Measurements from ENCODE around the gene HORMAD2.

The HORMAD2 gene

DNA sequence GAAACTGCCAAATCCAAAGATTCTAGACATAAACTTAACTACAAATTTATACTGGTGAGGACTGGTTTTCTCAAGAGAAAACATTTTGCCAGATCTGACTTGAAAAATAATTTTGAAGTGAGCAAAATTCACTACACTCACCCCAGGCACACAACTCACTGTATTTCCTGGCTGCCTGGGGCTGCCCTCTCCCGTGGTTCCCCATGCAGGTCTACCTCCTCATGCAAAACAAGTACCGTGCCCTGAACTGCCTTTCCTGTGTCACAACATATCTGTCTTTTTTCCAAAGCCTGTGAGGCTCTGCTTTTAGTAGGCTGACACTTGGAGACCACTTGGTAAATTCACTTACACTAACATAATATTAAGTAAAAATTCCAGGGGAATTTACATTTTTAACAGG lies 89.9 kb downstream of the HORMAD2 start:
- no peak for DNase-seq

DNA sequence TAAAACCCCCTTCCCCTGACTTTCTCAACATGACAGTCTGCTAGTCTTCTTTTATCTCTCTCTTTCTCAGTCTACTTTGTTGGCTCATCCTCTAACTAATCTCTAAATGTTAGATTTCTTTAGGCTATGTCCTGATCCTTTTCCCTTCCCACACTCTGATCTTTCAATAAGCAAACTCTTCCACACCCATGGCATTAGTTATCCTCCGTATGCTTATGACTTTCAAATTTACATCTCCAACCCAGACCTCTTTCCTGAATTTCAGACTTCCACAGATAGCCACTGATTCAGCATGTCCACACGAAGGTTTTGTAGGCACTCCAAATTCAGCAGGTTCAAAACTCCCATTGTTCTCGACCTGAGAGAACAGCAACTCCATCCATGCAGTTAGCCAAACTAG lies 90.7 kb downstream of the HORMAD2 start:
- no peak for DNase-seq

DNA sequence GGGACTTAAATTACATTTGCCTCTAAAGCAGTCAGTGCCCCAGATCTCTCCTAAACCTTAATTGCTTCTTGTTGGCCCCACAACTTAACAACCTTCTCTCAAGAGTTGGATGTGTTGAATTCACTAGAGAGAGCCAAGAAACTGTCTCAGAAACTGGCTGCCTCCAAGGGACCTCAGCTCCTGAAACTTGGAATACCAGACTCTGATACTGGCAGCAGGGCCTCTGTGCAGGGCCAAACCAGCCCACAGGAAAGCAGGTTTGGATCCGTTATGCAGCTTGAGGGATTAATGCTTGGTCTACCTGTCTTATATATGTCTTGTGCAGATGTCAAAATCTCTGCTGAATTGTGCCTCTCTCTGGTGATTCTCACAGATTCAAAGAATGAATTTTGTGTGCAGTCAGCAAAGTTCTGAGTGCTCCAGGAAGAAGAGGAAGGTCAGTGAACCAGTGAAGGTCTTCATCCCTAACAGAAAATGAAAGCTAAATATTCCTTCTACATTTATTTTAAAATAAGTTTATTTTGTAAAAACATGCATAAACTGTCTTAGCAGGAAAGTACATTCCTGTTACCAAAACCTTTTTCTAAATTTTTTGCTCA lies 95.5 kb downstream of the HORMAD2 start:
- no peak for DNase-seq

DNA sequence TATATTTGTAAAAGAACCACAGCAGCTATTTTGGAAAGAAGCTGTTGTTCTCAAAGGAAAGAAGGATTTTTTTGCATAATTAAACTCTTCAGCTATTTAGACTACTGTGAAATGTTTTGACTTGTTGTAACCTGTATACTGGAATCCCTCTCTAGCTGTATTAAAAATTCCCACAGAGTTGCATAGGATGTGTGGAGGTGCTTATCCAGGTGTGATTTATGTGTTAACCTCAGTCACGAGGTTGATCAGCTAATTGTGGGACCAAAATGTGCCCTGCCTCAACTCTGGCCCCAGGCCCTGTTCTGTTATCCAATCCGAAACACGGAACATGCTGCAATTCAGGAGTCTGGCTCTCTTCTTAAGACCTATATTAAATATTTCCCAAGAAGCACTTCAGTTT lies 96.2 kb downstream of the HORMAD2 start:
- DNase-seq: no peak

DNA sequence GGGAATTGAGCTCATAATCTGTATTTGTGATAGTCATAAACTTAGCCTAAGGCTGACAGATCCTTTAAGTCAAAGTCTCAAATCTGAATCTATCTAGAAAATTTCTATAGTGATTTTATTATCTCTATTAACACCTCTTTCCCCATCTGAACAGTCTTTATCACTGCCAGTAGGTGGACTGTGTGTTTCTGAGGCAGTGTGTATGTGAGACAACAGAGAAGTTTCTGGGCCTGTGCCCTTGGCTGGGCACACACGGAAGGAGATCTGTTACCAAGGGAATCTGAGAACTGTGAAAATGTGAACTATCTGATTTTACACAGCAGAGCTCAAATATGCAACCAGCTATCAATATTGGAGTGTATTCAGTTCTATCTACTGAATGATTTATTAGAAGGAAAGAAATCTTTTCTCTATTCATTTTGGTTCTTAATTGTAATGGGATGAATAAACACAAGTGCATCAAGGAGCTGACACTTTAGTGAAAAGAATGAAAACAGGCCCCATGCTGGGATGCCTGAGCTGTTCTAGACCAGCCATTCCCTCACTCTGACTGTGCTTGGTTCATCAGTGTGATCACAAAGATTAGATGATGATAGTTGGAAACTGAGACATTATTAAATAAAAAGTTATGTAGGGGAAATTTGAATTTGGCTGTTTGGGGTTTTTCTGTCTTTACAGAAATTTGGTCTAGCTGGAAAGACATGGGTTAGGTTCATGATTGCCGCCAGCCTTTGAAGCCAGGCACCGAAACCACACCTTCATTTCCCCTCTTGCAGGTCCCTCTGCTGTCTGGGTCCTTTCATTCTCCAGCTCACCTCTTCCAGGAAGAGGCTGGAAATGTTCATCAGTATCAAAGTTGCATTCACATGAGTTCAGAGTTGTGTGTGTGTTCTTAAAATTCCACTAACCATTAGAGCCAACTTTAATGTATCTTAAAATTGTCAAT lies 98.2 kb downstream of the HORMAD2 start:
- no peak for DNase-seq

DNA sequence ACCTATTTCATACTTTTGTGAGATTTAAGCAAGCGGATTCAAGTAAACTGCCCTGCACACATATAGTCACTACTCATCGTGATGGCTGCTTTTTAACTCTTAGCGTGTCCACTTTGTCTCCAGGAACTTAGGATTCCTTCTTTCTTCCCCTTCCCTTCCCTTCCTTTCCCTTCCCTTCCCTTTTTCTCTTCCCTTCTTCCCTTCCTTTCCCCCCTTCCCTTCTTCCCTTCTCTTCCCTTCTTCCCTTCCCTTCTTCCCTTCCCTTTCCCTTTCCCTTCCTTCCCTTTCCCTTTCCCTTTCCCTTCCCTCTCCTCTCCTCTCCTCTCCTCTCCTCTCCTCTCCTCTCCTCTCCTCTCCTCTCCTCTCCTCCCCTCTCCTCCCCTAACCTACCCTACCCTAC lies 100.4 kb downstream of the HORMAD2 start:
- no peak for DNase-seq

DNA sequence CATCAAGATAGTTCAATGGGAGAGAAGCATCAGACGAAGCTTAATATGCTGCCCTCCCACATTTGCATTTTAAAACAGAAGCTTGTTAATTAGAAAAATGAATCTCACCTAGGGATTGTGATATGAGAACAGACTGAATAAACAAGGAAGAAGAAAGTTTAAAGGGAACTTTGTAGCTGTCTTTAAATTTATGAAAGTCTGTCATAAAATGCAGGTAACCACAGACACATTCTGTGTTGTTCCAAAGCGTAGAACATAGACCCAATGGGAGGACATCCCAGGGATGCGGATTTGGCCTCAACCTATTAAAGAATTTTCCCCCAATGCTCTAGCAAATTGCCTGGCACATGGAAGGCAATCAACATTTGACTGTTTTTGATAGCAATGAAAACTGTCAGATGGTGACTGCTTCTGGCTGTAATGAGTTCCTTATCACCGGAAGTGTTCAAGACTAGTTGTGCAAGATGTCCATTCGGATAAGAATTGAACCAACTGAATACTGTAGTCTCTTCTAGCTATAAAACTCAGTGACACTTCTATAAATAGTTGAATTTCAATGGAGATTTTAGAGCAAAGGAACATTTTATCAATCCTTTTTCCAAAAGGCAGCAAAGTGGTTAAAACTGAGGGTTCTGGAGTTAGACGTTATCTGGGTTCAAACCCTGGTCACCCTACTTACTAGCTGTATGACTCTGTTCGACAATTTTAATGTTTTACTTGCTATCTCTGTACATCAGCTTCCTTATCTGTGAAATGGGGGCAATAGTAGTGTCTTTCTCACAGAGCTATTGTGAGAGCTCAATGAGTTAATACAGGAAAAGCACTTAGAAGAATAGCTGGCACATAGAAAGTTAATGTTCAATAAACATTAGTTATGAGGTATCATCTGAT lies 101.4 kb downstream of the HORMAD2 start:
- no peak for DNase-seq

DNA sequence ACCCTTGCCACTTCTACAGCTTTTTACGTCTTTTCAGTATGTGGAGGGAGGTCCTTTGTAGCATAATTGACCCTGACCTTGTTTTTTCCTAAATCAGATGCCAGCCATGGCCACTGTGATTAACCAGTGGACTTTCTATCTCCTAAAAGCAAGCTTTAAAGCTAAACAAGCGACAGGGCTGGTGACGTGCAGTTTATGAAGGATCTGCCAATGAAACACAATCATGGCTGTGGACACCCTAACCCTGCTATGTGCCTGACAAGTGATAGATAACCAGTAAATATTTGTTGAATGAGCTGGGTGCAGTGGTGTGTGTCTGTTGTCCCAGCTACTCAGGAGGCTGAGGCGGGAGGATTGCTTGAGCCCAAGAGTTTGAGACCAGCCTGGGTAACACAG lies 102.1 kb downstream of the HORMAD2 start:
- DNase-seq: no peak

DNA sequence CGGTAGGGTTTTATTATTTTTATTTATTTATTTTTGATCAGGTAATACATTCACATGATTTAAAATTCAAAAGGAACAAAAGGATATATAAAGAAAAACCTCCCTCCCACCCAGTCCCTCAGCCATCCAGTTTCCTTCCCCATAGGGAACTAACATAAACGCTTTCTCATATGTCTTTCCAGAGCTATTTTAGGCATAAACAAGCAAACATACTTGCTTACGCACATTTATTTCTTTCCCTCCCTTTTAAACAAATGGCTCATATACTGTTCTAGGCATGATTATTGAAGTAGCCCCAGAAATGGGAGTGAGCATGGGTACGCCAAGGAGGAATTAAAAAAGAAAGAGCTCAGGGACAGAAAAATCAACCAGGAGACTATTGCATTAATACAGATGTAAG lies 102.6 kb downstream of the HORMAD2 start:
- no peak for DNase-seq

DNA sequence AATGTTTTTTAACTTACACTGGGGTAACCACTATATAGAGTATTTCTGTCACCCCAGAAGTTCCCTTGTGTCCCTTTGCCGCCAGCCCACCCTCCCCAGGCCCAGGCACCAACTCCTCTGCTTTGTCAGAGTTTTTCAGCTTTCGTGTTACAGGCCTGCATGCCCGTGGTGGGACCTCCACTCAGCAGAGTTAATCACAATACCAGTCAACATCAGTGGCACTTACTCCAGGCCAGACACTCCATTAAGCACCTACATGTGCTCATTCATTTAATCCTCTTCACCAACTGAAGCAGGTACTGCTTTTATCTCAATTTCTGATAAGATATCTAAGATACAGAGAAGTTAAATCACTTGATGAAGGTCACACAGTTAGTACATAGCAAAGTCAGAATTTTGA lies 103.0 kb downstream of the HORMAD2 start:
- DNase-seq: no peak

DNA sequence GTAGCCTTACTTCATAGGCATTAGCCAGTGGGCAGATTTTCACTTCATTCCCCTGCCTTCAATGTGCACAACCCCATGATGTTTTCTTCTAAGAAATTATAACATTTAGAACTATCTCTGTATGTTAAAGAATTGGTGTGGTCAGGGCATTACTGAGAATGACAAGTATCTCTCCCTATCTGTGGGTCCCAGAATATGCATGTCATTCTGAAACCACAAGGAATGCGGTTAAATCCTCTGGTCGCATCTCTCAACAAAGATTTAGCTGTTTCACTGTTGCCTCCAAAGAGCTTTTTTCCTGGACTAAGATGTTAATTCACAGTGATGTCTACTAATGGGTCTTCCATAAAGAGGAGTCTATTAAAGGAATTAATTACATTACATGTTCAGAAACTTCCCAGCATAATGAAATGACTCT lies 103.6 kb downstream of the HORMAD2 start:
- no peak for DNase-seq

DNA sequence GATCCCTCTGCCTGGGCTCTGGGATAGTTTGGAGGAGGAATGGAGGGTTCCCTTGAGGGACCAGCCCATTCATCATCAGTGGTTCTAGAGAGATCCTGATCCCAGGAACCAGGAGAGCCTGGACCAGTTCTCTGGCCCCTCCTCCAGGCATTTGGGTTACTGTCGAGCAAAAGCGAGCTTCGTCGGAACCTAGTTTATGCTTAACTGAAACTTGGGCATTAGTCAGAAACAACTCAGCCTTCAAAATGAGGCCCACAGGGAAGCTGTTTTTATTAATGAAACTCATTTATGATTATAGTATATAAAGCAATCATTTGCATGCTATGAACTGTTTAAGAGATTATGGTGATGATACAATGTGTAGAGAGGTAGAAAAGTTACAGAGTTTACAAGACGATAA lies 104.9 kb downstream of the HORMAD2 start:
- DNase-seq: no peak

DNA sequence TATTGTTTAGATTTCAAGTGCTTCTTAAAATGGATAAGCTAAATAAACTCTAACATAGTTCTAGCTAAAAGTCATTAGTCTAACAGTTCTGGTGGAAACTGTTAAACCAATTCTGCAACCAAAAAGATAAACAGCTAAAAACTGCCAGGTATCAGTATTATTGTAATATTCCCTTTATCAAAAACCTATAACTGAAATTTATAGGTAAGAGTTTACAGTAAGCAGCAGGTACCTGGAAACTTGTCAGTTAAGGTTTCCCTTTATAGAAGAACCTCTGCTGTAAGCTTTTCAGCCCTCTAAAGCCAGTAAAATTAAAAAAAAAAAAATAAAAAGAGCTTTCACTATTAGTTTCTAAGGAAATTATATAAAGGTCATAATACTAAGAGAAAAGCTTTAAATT lies 105.3 kb downstream of the HORMAD2 start:
- DNase-seq: no peak

DNA sequence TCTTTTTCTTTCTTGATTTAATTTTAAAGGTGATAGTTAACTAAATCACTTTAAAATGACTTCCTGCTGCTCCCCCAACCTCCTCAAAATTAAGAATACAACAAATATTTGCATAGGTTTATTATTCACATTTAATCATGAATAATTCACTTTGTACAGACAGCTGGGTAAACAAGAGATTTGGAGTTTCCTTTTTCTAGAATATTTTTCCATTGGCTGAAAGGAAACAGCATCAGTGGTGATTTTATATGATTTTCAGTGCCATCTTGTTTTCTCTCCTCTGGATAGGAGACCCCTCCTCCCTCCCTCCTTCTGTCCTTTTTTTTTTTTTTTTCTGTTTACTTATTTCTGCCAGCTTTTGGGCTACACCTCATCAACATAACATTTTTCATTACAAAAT lies 105.8 kb downstream of the HORMAD2 start:
- no peak for DNase-seq

DNA sequence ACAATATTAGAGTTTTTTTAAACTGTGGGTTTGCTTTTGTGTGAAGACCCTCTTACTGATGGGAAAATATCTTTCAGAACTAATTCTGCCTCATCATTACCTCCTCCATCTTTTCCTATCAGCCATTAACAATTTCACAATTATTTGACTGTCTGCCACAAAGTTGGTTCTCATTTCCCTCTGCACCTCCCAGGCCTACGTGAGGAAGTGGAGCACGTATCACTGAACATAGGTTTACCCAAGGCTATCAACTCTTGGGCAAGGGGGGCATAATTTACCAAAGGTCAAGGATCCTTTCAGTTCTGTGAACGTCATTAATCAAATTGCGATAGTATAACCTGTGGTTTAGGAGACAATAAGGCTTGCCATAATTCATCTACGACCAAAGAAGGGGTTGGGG lies 106.2 kb downstream of the HORMAD2 start:
- no peak for DNase-seq

DNA sequence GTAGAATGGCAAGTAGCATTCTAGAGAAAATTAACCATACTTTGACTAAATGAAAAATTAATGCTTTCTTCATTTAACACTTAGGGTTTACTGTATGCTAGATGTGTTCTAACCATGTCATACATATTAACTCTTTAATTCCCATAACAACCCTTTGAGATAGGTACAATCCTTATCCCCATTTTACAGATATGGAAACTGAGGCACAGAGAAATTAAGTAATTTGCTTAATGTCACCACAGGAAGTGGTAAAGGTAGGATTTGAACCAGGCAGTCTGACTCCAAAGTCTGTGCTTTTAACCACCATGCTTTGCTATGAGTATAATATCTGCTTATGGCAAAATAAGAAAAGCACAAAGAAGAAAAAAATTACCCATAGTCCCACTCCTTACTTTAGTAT lies 106.8 kb downstream of the HORMAD2 start:
- no peak for DNase-seq

DNA sequence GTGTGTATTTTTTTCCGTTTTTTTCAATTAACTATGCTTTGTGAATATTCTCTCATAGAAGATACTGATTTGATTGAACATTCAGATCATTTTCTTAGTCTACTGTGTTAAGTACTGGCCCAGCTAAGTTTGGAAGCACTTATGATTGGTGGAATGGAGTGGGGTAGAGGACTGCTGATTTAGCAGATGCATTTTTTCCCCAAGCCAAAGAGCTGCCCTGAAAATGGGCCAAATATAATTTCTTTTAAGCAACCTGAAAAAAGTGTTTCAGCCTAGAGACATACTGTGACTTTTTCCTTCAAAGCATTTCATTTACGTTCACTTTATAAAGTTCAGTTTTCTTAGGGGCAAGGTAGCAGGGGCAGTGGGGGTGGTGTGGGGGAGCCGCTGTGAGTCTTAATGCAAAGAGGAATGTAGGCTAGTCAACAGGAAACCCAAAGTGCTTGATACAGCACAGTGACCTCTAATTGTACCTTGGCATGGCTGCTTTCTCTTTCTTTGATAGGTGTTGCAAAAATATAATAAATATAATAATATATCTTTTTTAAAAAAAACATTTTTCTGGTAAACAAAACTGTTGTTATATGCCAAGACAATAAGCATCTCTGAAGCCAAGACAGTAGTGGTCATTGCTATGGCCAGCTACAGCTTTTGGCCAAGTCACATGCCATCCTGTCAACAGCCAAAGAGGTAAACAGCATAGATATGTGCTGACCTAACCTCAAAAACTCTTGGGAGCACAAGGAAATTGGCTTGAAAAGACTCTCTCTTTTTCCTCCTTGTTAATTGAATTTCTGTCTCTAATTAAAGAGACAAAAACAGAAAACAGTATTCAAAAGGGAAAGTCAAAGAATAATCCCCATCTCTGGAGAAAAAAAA lies 107.5 kb downstream of the HORMAD2 start:
- DNase-seq: no peak

DNA sequence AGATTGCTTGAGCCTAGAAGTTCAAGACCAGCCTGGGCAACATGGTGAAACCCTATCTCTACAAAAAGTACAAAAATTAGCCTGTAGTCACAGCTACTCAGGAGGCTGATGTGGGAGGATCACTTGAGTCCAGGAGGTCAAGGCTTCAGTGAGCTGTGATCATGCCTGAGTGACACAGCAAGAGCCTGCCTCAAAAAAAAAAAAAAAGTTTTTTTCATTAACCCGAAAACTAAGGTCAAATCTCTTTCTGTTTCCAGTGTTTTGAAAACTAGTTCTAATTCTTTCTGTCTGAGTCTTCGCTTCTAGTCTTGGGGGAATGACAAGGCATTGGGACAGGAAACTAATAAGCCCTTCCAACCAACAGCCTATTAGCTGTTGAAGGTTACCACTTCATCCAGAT lies 108.6 kb downstream of the HORMAD2 start:
- no peak for DNase-seq

DNA sequence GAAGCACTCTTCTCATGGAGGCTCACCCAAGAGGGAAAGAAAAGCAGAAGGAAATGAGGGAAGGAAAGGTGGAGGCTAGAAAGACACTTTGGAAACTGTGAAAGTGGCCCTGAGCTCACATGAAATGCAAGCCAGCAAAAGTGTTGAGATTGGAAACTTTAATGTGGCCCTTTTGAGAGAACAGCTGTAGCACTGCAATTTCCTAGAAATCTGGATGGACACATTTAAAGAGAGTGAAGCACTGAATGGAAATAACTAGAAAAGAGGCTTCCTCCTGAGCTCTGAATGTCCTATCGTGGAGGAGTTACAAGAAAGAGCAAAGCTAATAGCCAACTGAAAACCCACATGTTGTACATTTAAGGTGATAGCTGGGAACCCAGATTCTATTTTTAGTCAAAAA lies 110.3 kb downstream of the HORMAD2 start:
- no peak for DNase-seq

DNA sequence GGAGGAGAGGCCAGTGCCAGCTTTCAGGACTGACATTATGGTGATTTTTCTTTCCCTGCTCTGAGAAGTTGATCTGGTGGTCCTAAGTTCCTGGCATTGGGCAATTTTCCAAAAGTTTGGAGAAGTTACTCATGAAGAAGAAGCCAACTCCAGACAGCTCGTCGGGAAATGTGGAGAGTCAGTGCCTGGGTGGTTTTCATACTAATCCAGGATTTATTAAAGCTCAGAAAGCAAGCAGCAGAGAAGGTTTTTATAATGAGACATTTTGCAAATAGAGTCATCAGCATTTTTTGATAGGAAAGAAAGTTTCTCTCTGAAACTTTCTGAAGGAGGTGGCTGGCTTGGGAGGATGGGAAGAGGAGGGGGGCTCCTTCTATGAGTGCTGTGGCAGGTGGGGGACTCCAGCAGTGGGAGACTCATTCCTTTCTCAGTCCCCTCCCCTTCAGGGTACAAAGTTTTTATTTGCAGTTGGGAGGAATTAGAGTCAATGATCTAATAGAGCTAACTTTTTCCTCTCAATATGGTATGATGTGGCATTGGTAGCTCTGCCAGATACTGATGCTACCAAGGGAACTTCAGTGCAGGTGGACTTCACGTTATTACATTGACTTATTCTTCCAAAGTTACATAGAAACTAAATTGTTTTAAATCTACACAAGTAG lies 110.9 kb downstream of the HORMAD2 start:
- no peak for DNase-seq

DNA sequence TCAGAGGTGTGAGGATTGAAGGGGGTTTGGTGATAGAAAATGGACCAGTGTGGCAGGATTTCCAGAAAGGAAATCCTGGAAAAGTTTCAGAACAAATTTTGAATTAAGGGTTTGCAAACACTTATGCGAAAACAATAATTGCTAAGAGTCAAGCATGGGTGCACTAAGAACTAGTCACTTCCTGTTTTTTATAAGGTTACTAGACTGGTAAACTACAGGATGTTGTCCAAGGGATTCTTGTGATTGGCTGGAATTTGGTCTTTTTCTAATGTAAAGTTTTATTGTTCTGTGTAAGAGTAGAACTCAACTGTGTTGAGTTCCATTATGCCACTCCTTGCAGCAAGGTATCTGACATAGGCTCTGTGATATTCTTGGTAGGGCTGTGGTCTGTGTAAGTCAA lies 112.2 kb downstream of the HORMAD2 start:
- no peak for DNase-seq
